GM19467 (cell line): ENCODE results near the gene AKAP13.

Source experiments
- ATAC-seq: cut with Tn5 transposase; IDR thresholded peaks from one replicate; pipeline ENCODE4 v1.9.1; 2021; ENCODE audit warnings: mild to moderate bottlenecking, moderate library complexity; ENCODE audit not compliant: unreplicated experiment

AKAP13 gene

GRCh38 chr15:85758655-85758978 lies 378.2 kb downstream of the AKAP13 start:
- ATAC-seq = no peak

- no peak for ATAC-seq
These were observed 379.0 kb downstream of the AKAP13 start for GRCh38 chr15:85759376-85759775.

- ATAC-seq = no peak
These were observed 379.6 kb downstream of the AKAP13 start for GRCh38 chr15:85760049-85760448.

- ATAC-seq = no peak
These were observed 380.3 kb downstream of the AKAP13 start for GRCh38 chr15:85760531-85761371.

- no peak for ATAC-seq
These were observed 381.2 kb downstream of the AKAP13 start for GRCh38 chr15:85761635-85762034.

- no peak for ATAC-seq
These were observed 381.8 kb downstream of the AKAP13 start for GRCh38 chr15:85762039-85762755.

GRCh38 chr15:85762756-85763127 lies 382.3 kb downstream of the AKAP13 start:
- ATAC-seq = no peak

- no peak for ATAC-seq
These were observed 382.8 kb downstream of the AKAP13 start for GRCh38 chr15:85763157-85763556.

- ATAC-seq = no peak
These were observed 383.6 kb downstream of the AKAP13 start for GRCh38 chr15:85763673-85764633.

GRCh38 chr15:85764649-85765277 lies 384.4 kb downstream of the AKAP13 start:
- ATAC-seq = no peak

GRCh38 chr15:85766001-85766831 lies 385.8 kb downstream of the AKAP13 start:
- no peak for ATAC-seq

- ATAC-seq = no peak
These were observed 387.6 kb downstream of the AKAP13 start for GRCh38 chr15:85767785-85768529.

GRCh38 chr15:85768595-85769168 lies 388.3 kb downstream of the AKAP13 start:
- no peak for ATAC-seq

GRCh38 chr15:85769182-85769900 lies 388.9 kb downstream of the AKAP13 start:
- ATAC-seq = no peak

GRCh38 chr15:85770096-85771041 lies 390.0 kb downstream of the AKAP13 start:
- no peak for ATAC-seq

- ATAC-seq = no peak
These were observed 390.9 kb downstream of the AKAP13 start for GRCh38 chr15:85771271-85771670.

GRCh38 chr15:85771781-85772445 lies 391.5 kb downstream of the AKAP13 start:
- ATAC-seq = no peak
